HCT116 (cell line): ENCODE data around the gene PAX6. TPM values are rescaled to one million over a fixed set of nuclear protein-coding genes. Genes with fewer than 3 reads are reported as not detected.

Source experiments
- ATAC-seq: fragments of 200-7000 bp; cut with Tn5 transposase; 2 replicates; pipeline ENCODE4 v1.9.1; 2020; ENCODE audit warnings: mild to moderate bottlenecking, moderate library complexity
- BruUV-seq: library from RNA; stranded (reverse); fragments of 400-500 nt; replicated peaks from 2 replicates; lab custom pipeline; 2021; lab: Mats Ljungman, UMichigan
- CTCF ChIA-PET: fragments of 300-600 bp; sonication (Branson Sonifier 250); formaldehyde crosslinking; loops from one replicate; lab custom pipeline; 2021; ENCODE audit warnings: antibody characterized with exemption; lab: Charles Lee
- POLR2A ChIA-PET: fragments of 300-600, 350-600 bp; sonication (Branson Sonifier 250); formaldehyde crosslinking; loops from one replicate; lab custom pipeline; 2021; ENCODE audit warnings: antibody characterized with exemption; lab: Charles Lee
- RAD21 ChIA-PET, 2 experiments: fragments of 300-600 bp; sonication (Branson Sonifier 250); formaldehyde crosslinking; loops; one replicate each; lab custom pipeline; 2023; ENCODE audit warnings: low total read pairs in 2 of 2; ENCODE audit not compliant: uncharacterized antibody in 2 of 2, unreplicated experiment in 2 of 2, low non-redundant PET in 1 of 2; lab: Charles Lee
- DNase-seq: peaks from one replicate; pipeline ENCODE4 v3.0.0-alpha.2; 2010; ENCODE audit warnings: low read depth, low spot score
- H2AFZ ChIP-seq: fragments of 200-600 bp; shearing (Covaris generic), sonication (generic); 2 replicates; pipeline ENCODE4 v1.6.1; 2017; ENCODE audit warnings: low read depth, mixed run types, mixed read lengths, antibody characterized with exemption, low read length; ENCODE audit not compliant: poor library complexity, severe bottlenecking
- H3K27ac ChIP-seq: 2 replicates; pipeline ENCODE4 v1.5.1; 2012; ENCODE audit warnings: low read depth, low read length
- H3K27me3 ChIP-seq: fragments of 200-600 bp; sonication (generic); 2 replicates; pipeline ENCODE4 v1.6.1; 2016; ENCODE audit warnings: mixed run types, low read length, mixed read lengths; ENCODE audit not compliant: insufficient read depth
- H3K36me3 ChIP-seq, 2 experiments: fragments of 200-500 bp in 1 of 2; fragments of 200-600 bp in 1 of 2; sonication (Bioruptor generic) in 1 of 2; sonication (generic) in 1 of 2; 2 replicates each; pipeline versions ENCODE4 v1.5.1 to v1.6.1; 2014 to 2016; ENCODE audit warnings: low read length in 2 of 2, inconsistent platforms in 1 of 2, mixed read lengths in 1 of 2, mixed run types in 1 of 2; ENCODE audit not compliant: insufficient read depth in 2 of 2, control insufficient read depth in 1 of 2
- H3K4me1 ChIP-seq, 2 experiments: fragments of 200-600 bp in 1 of 2; sonication (generic) in 1 of 2; 2 replicates each; pipeline versions ENCODE4 v1.5.1 to v1.6.1; 2012 to 2017; ENCODE audit warnings: low read length in 2 of 2, inconsistent platforms in 1 of 2, mild to moderate bottlenecking in 1 of 2, mixed read lengths in 1 of 2, mixed run types in 1 of 2, moderate library complexity in 1 of 2; ENCODE audit not compliant: insufficient read depth in 2 of 2, control insufficient read depth in 1 of 2
- H3K4me2 ChIP-seq: fragments of 200-600 bp; sonication (generic); 2 replicates; pipeline ENCODE4 v1.6.1; 2017; ENCODE audit warnings: mixed run types, low read length, mixed read lengths
- H3K4me3 ChIP-seq, 2 experiments: fragments of 200-600 bp in 1 of 2; sonication (generic) in 1 of 2; replicated peaks in 1 of 2; 2 replicates each; pipeline ENCODE4 v1.5.1; 2011 to 2016; ENCODE audit warnings: low read length in 2 of 2, control low read depth in 1 of 2, low read depth in 1 of 2, mild to moderate bottlenecking in 1 of 2, mixed read lengths in 1 of 2, mixed run types in 1 of 2
- H3K79me2 ChIP-seq: fragments of 200-600 bp; sonication (generic); 2 replicates; pipeline ENCODE4 v1.6.1; 2017; ENCODE audit warnings: mild to moderate bottlenecking, mixed run types, low read length, moderate library complexity, mixed read lengths; ENCODE audit not compliant: insufficient read depth
- H3K9ac ChIP-seq: fragments of 200-600 bp; sonication (generic); 2 replicates; pipeline ENCODE4 v1.6.1; 2016; ENCODE audit warnings: low read length, mixed read lengths
- H3K9me2 ChIP-seq: fragments of 200-600 bp; sonication (generic), shearing (Covaris generic); 2 replicates; pipeline ENCODE4 v1.6.1; 2017; ENCODE audit warnings: mixed run types, mild to moderate bottlenecking, moderate library complexity; ENCODE audit not compliant: insufficient read depth
- H3K9me3 ChIP-seq, 2 experiments: fragments of 200-500 bp in 1 of 2; fragments of 200-600 bp in 1 of 2; sonication (Bioruptor generic) in 1 of 2; sonication (generic) in 1 of 2; 2 replicates each; pipeline ENCODE4 v1.6.1; 2014 to 2017; ENCODE audit warnings: low read length in 2 of 2, mixed read lengths in 2 of 2, inconsistent platforms in 1 of 2, low read depth in 1 of 2, mild to moderate bottlenecking in 1 of 2, mixed run types in 1 of 2, moderate library complexity in 1 of 2; ENCODE audit not compliant: control insufficient read depth in 1 of 2, insufficient read depth in 1 of 2
- H4K20me1 ChIP-seq: fragments of 200-600 bp; sonication (generic), shearing (Covaris generic); 2 replicates; pipeline ENCODE4 v1.6.1; 2017; ENCODE audit warnings: mixed run types, mild to moderate bottlenecking, moderate library complexity; ENCODE audit not compliant: insufficient read depth
- CEBPB ChIP-seq: IDR thresholded peaks from 2 replicates; pipeline ENCODE4 v1.6.1; 2012; ENCODE audit warnings: low read depth
- EGR1 ChIP-seq: IDR thresholded peaks from 2 replicates; pipeline ENCODE4 v1.6.1; 2012; ENCODE audit warnings: low read depth
- EZH2phosphoT487 ChIP-seq: fragments of 200-600 bp; IDR thresholded peaks from 2 replicates; pipeline ENCODE4 v1.6.1; 2018; ENCODE audit warnings: antibody characterized with exemption, borderline replicate concordance
- SIN3A ChIP-seq: IDR thresholded peaks from 2 replicates; pipeline ENCODE4 v1.6.1; 2012; ENCODE audit warnings: low read depth
- intact Hi-C: fragments of 100-400 bp; cut with micrococcal nuclease; formaldehyde crosslinking; loops from 2 replicates; pipeline ENCODE4 v1.10.0; 2022
- total RNA-seq: library from RNA; stranded (reverse); gene quantifications from one replicate; pipeline ENCODE4 v1.2.1, GENCODE V29; 2021; ENCODE audit not compliant: unreplicated experiment
- TF ChIP-seq, protein P1 (sequence below): IDR thresholded peaks from 2 replicates; pipeline ENCODE4 v1.6.1; 2012
- TF ChIP-seq, protein P2 (sequence below), 3 experiments: fragments of 200-600 bp in 1 of 3; sonication (generic) in 1 of 3; IDR thresholded peaks in 2 of 3; conservative IDR thresholded peaks in 1 of 3; 2 replicates each; pipeline ENCODE4 v1.5.1; 2012 to 2017; ENCODE audit warnings: low read depth in 2 of 3, low read length in 2 of 3, antibody characterized with exemption in 1 of 3, borderline replicate concordance in 1 of 3, control low read depth in 1 of 3, mild to moderate bottlenecking in 1 of 3, mixed read lengths in 1 of 3, mixed run types in 1 of 3, moderate library complexity in 1 of 3; ENCODE audit not compliant: insufficient read depth in 1 of 3
- TF ChIP-seq, protein P3 (sequence below): IDR thresholded peaks from 2 replicates; pipeline ENCODE4 v1.6.1; 2012; ENCODE audit warnings: low read depth
- TF ChIP-seq, protein P4 (sequence below): IDR thresholded peaks from 2 replicates; pipeline ENCODE4 v1.6.1; 2012

PAX6 gene
- total RNA-seq, 1 experiment from 2014 or later = 5.3 TPM

DNA sequence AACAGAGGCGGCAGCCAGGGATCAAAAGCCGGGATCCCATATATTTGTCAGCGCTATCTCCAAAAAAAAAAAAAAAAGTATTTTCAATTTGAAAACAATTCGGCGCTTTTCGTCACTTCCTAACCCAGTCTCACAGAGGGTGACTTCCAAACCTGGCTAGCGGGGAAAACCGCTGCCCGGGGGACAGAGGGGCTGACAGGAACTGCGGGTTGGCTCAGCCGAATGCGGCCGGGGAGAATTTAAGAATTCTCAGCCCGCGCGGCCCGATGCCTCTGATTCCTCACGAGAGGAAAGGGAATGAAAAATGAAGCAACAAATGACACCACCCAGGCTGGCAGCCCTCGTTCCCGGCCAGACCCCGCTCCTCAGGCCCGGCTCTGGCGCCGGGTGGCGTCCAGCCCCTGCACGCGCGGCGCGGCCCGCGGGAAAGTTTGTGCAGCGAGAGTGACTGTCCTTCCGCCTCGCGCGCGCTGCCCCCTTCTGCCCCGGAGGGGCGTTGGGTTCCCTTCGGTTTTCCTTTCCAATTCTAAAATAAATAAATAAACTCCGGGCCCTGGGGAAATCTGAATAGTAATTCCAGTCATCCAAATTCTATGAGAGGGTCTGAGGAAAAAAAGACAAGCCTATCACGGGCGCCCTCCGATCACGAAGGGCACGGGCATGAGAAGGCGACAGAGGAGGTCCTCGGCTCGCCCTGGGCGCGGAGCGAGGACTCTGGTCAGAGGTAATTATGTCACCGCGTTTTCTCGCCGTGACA, 4.8 kb upstream of the PAX6 start:
- H3K4me3 ChIP-seq = no peak overlapping the region
- intact Hi-C loops = no loop called here
- peaks cover 0 to 11% of the 10 kb centered on the region in 2 experiments; a peak in 2 of 4 replicates for H3K4me1 ChIP-seq
- H2AFZ ChIP-seq = no peak overlapping the region
- no peak for ATAC-seq
- H3K36me3 ChIP-seq = no peaks in the 10 kb centered on the region
- H3K9ac ChIP-seq = no peak overlapping the region
- H3K9me2 ChIP-seq = no peaks in the 10 kb centered on the region
- no peak overlapping the region for H3K27ac ChIP-seq
- ChIA-PET CTCF (no interaction called here), RAD21 (interaction anchor here in 1 of 2 experiments (0.6 kb wide), 1 partner anchor 174 kb away, joined by 3 read pairs; no protein-coding TSS in a partner anchor), POLR2A (no interaction called here)
- DNase-seq = no peak
- no peaks in the 10 kb centered on the region for H3K27me3 ChIP-seq
- BruUV-seq = no TSS peak
- H4K20me1 ChIP-seq = no peaks in the 10 kb centered on the region
- H3K79me2 ChIP-seq = no peaks in the 10 kb centered on the region
- TF ChIP-seq, protein P1, sequence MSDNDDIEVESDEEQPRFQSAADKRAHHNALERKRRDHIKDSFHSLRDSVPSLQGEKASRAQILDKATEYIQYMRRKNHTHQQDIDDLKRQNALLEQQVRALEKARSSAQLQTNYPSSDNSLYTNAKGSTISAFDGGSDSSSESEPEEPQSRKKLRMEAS = no peak
- TF ChIP-seq EGR1 (no peak), SIN3A (no peak), CEBPB (no peak), EZH2phosphoT487 (no peak)
- TF ChIP-seq, protein P2, sequence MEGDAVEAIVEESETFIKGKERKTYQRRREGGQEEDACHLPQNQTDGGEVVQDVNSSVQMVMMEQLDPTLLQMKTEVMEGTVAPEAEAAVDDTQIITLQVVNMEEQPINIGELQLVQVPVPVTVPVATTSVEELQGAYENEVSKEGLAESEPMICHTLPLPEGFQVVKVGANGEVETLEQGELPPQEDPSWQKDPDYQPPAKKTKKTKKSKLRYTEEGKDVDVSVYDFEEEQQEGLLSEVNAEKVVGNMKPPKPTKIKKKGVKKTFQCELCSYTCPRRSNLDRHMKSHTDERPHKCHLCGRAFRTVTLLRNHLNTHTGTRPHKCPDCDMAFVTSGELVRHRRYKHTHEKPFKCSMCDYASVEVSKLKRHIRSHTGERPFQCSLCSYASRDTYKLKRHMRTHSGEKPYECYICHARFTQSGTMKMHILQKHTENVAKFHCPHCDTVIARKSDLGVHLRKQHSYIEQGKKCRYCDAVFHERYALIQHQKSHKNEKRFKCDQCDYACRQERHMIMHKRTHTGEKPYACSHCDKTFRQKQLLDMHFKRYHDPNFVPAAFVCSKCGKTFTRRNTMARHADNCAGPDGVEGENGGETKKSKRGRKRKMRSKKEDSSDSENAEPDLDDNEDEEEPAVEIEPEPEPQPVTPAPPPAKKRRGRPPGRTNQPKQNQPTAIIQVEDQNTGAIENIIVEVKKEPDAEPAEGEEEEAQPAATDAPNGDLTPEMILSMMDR (IDR thresholded peaks at IDR 0.05 in 2 of 3, conservative IDR thresholded peaks at IDR 0.05 in 1 of 3; ENCODE audit: borderline replicate concordance in 1 of 3, insufficient read depth in 1 of 3, low read depth in 2 of 3, low read length in 2 of 3) = peak in 1 of 3 experiments; percentile 23; a peak in 1 of 6 replicates
- TF ChIP-seq, protein P3, sequence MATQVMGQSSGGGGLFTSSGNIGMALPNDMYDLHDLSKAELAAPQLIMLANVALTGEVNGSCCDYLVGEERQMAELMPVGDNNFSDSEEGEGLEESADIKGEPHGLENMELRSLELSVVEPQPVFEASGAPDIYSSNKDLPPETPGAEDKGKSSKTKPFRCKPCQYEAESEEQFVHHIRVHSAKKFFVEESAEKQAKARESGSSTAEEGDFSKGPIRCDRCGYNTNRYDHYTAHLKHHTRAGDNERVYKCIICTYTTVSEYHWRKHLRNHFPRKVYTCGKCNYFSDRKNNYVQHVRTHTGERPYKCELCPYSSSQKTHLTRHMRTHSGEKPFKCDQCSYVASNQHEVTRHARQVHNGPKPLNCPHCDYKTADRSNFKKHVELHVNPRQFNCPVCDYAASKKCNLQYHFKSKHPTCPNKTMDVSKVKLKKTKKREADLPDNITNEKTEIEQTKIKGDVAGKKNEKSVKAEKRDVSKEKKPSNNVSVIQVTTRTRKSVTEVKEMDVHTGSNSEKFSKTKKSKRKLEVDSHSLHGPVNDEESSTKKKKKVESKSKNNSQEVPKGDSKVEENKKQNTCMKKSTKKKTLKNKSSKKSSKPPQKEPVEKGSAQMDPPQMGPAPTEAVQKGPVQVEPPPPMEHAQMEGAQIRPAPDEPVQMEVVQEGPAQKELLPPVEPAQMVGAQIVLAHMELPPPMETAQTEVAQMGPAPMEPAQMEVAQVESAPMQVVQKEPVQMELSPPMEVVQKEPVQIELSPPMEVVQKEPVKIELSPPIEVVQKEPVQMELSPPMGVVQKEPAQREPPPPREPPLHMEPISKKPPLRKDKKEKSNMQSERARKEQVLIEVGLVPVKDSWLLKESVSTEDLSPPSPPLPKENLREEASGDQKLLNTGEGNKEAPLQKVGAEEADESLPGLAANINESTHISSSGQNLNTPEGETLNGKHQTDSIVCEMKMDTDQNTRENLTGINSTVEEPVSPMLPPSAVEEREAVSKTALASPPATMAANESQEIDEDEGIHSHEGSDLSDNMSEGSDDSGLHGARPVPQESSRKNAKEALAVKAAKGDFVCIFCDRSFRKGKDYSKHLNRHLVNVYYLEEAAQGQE = no peak
- TF ChIP-seq, protein P4, sequence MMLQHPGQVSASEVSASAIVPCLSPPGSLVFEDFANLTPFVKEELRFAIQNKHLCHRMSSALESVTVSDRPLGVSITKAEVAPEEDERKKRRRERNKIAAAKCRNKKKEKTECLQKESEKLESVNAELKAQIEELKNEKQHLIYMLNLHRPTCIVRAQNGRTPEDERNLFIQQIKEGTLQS = no peak
- no peaks in the 10 kb centered on the region for H3K9me3 ChIP-seq
- no peak overlapping the region for H3K4me2 ChIP-seq
